Mesodermal cell (in vitro differentiated cells): ENCODE measurements around the gene ST13. TPM values are rescaled to one million over a fixed set of nuclear protein-coding genes. Genes with fewer than 3 reads are reported as not detected.

Experiments used
- H3K27ac ChIP-seq: 2 replicates; pipeline ENCODE4 v1.7.0; 2013; ENCODE audit warnings: mild to moderate bottlenecking, low read depth, low read length, moderate library complexity; ENCODE audit not compliant: severe bottlenecking
- H3K36me3 ChIP-seq: 2 replicates; pipeline ENCODE4 v1.7.1; 2013; ENCODE audit warnings: mild to moderate bottlenecking, low read length, moderate library complexity; ENCODE audit not compliant: control insufficient read depth, insufficient read depth
- H3K4me1 ChIP-seq: one replicate; pipeline ENCODE4 v1.7.1; 2013; ENCODE audit warnings: mild to moderate bottlenecking, low read length; ENCODE audit not compliant: insufficient read depth, control insufficient read depth, poor library complexity, severe bottlenecking
- H3K4me3 ChIP-seq: 2 replicates; pipeline ENCODE4 v1.7.0; 2013; ENCODE audit warnings: low read length, control low read depth, mild to moderate bottlenecking; ENCODE audit not compliant: insufficient read depth, poor library complexity, severe bottlenecking; ENCODE audit errors: extremely low read depth
- H3K9me3 ChIP-seq: 2 replicates; pipeline ENCODE4 v1.7.1; 2013; ENCODE audit warnings: mild to moderate bottlenecking, low read length, moderate library complexity; ENCODE audit not compliant: control insufficient read depth
- WGBS, 2 experiments: methylation state at CpG; one replicate each; pipeline ENCODE4 v1.1.5; 2013; ENCODE audit warnings: missing lambda C conversion rate in 2 of 2; ENCODE audit not compliant: insufficient coverage in 2 of 2; 5-methylcytosine and 5-hydroxymethylcytosine counted together
- polyA plus RNA-seq, 2 experiments: library from polyadenylated mRNA; stranded (reverse); fragments of 50-300 nt; gene quantifications; one replicate each; pipeline ENCODE4 v1.2.3, GENCODE V29; 2013

The ST13 gene
- polyA plus RNA-seq (2013, experiment 1 of 2), result 284 TPM
- 350 TPM for polyA plus RNA-seq (2013, experiment 2 of 2)

GRCh38 chr22:40856513-40857308 lies at the start of gene ST13, which contains the start of gene XPNPEP3:
ST13 (minus strand) TSS chr22:40856639; CDS start chr22:40856540, 99 bp downstream.
XPNPEP3 (plus strand) TSS chr22:40857148; CDS start chr22:40857182, 34 bp downstream.
- 0% methylated on average over 46 to 53 of the region's 63 CpGs for WGBS, 2 experiments
- Histone ChIP-seq H3K9me3 (no peaks in the 10 kb centered on the region), H3K27ac (peak within 1 kb of the TSS; percentile 100), H3K4me3 (peak within 1 kb of the TSS; percentile 76), H3K36me3 (peaks cover 28% of the 10 kb centered on the region), H3K4me1 (peaks cover 9% of the 10 kb centered on the region)

- Histone ChIP-seq H3K4me3 (no peak overlapping the region), H3K27ac (no peak overlapping the region), H3K4me1 (no peaks in the 10 kb centered on the region), H3K9me3 (no peaks in the 10 kb centered on the region), H3K36me3 (peaks cover 46% of the 10 kb centered on the region)
- 100% methylated on average over 1 of the region's 1 CpG for WGBS, 2 experiments
These were observed 47.7 kb upstream of the ST13 start for GRCh38 chr22:40904101-40904500.

- H3K4me1 ChIP-seq, result peaks cover 4% of the 10 kb centered on the region
- H3K9me3 ChIP-seq, result no peaks in the 10 kb centered on the region
- no peak overlapping the region for H3K27ac ChIP-seq
- H3K4me3 ChIP-seq, result no peak overlapping the region
- WGBS, 2 experiments, result 70 to 78% methylated on average over 2 to 3 of the region's 3 CpGs
- H3K36me3 ChIP-seq, result peaks cover 22% of the 10 kb centered on the region
These were observed 42.5 kb upstream of the ST13 start for GRCh38 chr22:40898850-40899357.

DNA sequence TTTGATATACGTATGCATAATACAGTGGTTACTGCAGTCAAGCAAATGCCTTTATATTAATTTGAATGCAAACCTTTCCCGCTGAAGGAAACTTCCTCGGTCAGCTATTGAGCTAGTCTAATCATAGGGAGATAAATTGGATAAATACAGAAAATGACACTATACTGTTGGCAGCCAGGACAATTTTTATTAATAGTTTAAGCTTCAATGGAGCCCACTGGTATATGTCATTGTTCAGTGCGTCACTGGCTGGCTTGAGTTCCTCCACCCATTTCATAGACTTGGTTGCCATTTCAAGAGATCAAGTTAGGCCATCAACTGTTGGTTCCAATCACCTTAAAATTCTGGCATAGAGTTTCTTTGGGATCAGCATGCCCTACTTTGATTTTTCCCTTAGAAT lies 38.0 kb upstream of the ST13 start:
- no peaks in the 10 kb centered on the region for H3K9me3 ChIP-seq
- H3K27ac ChIP-seq, result no peak overlapping the region
- WGBS, 2 experiments, result 92 to 93% methylated on average over 3 of the region's 4 CpGs
- peaks cover 4% of the 10 kb centered on the region for H3K4me1 ChIP-seq
- peaks cover 43% of the 10 kb centered on the region for H3K36me3 ChIP-seq
- no peak overlapping the region for H3K4me3 ChIP-seq

GRCh38 chr22:40890881-40891280 lies 34.4 kb upstream of the ST13 start:
- Histone ChIP-seq H3K4me1 (peaks cover 4% of the 10 kb centered on the region), H3K27ac (no peak overlapping the region), H3K9me3 (no peaks in the 10 kb centered on the region), H3K36me3 (peaks cover 74% of the 10 kb centered on the region), H3K4me3 (no peak overlapping the region)
- no CpG with 5 or more reads among the region's 3 CpGs for WGBS, 2 experiments

- no peak overlapping the region for H3K27ac ChIP-seq
- H3K36me3 ChIP-seq, result peaks cover 75% of the 10 kb centered on the region
- H3K4me1 ChIP-seq, result peaks cover 4% of the 10 kb centered on the region
- no peak overlapping the region for H3K4me3 ChIP-seq
- H3K9me3 ChIP-seq, result no peaks in the 10 kb centered on the region
These were observed 32.7 kb upstream of the ST13 start for GRCh38 chr22:40889116-40889515.

DNA sequence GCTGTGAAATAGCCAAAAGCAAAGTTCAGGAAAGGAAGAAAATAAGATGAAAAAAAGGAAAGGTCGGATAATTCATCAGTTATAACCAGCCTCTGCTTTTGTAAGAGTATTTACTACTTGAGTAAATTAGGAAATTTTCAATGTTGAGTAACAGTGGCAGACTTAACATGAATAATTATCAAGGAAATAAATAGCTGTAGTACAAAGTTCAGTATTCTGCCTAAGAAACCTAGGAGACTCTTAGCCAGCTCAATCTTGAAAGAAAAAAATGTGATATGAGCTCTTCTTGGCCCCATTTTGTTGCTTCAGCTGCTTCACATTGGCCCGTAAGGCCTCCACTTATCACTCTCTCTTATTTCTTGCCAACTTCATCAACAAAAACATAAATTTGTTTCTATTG lies 22.5 kb upstream of the ST13 start:
- Histone ChIP-seq H3K4me1 (no peaks in the 10 kb centered on the region), H3K4me3 (no peak overlapping the region), H3K36me3 (peaks cover 54% of the 10 kb centered on the region), H3K9me3 (no peaks in the 10 kb centered on the region), H3K27ac (no peak overlapping the region)
- 83% methylated on average over 1 of the region's 2 CpGs; no CpG with 5 or more reads in 1 of the 2 experiments for WGBS, 2 experiments

- H3K27ac ChIP-seq, result no peak overlapping the region
- H3K9me3 ChIP-seq, result no peaks in the 10 kb centered on the region
- no peak overlapping the region for H3K4me3 ChIP-seq
- 95 to 100% methylated on average over 2 to 3 of the region's 3 CpGs for WGBS, 2 experiments
- peaks cover 52% of the 10 kb centered on the region for H3K36me3 ChIP-seq
- no peaks in the 10 kb centered on the region for H3K4me1 ChIP-seq
These were observed 21.0 kb upstream of the ST13 start for GRCh38 chr22:40877488-40877887.

- H3K36me3 ChIP-seq, result peaks cover 49% of the 10 kb centered on the region
- H3K4me1 ChIP-seq, result no peaks in the 10 kb centered on the region
- H3K9me3 ChIP-seq, result no peaks in the 10 kb centered on the region
- H3K4me3 ChIP-seq, result no peak overlapping the region
- H3K27ac ChIP-seq, result no peak overlapping the region
- WGBS, 2 experiments, result 82 to 100% methylated on average over 1 of the region's 1 CpG
These were observed 20.5 kb upstream of the ST13 start for GRCh38 chr22:40876907-40877306.

DNA sequence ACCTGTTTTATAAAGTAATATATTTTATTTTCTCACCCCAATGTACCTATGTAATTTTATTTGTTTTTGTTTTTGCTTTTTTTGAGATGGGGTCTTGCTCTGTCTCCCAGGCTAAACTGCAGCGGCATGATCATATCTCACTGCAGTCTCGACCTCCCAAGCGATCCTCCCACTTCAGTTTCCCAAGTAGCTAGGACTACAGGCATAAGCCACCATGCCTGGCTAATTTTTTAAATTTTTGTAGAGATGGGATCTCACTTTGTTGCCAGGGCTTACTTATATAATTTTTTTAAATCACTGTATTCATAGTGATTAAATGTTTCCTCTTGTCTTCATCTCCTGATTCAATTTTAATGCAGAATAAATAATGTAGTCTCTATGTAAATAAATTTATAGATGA lies 18.7 kb upstream of the ST13 start:
- H3K4me1 ChIP-seq, result no peaks in the 10 kb centered on the region
- H3K27ac ChIP-seq, result no peak overlapping the region
- peaks cover 47% of the 10 kb centered on the region for H3K36me3 ChIP-seq
- no peaks in the 10 kb centered on the region for H3K9me3 ChIP-seq
- 100% methylated on average over 1 to 3 of the region's 3 CpGs for WGBS, 2 experiments
- H3K4me3 ChIP-seq, result no peak overlapping the region

- no peak overlapping the region for H3K4me3 ChIP-seq
- H3K27ac ChIP-seq, result no peak overlapping the region
- H3K9me3 ChIP-seq, result no peaks in the 10 kb centered on the region
- no peaks in the 10 kb centered on the region for H3K4me1 ChIP-seq
- H3K36me3 ChIP-seq, result peaks cover 47% of the 10 kb centered on the region
- WGBS, 2 experiments, result 100% methylated on average over 2 of the region's 3 CpGs
These were observed 17.6 kb upstream of the ST13 start for GRCh38 chr22:40874016-40874415.
